GM18520 (cell line): Measurements from ENCODE around the gene GMDS.

ENCODE experiments used
- ATAC-seq: cut with Tn5 transposase; IDR thresholded peaks from one replicate; pipeline ENCODE4 v1.9.1; 2021; ENCODE audit not compliant: unreplicated experiment

Gene GMDS

DNA sequence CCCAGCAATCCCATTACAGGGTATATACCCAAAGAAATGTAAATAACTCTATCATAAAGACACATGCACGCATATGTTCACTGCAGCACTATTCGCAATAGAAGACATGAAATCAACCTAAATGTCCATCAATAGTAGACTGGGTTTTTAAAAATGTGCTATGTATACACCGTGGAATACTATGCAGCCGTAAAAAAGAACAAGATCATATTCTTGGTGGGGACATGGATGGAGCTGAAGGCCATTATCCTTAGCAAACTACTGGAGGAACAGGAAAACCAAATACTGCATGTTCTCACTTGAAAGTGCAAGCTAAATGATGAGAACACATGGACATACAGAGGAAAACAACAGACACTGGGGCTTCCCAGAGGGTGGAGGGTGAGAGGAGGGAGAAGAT lies 201.2 kb downstream of the GMDS start:
- no peak for ATAC-seq

DNA sequence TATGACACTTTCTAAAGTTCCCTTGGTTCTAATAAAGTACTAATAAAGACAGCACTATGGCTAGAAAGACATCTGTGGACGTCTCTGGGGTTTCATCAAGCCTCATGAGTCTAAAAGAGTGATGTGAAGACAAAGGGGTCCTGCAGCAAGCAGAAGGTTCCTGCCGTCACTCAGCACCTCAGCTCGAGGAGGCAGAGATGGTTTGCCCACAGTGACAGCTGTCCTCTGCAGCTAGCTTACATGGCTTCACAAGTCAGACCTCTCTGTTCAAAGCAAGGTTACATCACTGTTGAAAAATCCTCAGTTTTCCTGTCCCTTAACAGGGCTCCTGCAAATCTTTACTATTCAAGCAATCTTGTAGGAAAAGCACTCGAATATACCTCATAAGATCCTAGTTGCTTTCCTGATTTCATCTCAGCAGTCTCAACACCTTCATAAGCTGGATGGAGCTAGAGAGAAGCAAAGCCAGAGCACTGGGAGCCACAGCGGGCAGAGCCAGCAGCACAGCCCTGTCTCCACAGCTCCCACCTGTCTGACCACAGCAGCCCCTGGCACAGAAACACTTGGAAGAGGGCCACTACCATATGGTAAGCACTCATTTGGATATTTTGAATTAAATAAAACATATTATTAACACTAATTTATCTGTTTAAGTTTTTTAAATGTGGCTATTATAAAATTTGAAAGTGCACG lies 202.3 kb downstream of the GMDS start:
- no peak for ATAC-seq

DNA sequence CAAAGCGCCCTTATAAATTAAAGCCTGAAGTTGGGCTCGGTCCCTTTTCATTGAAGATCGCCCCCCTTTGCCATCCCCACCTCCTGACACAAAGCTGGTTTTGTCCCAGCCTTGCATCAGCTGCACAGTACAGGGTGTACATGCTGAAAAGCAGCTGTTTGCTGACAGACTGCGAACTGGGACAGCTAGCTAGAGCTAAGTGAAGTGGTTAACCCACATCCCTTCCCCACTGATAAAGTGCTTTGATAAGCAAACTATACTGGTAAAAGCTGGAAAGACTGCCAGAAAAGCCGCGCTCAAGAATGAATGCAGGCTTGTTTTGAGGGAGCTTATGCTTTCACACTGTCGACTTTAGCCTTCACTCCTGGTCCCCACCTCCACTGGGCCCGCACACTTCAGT lies 207.3 kb downstream of the GMDS start:
- ATAC-seq, result no peak

DNA sequence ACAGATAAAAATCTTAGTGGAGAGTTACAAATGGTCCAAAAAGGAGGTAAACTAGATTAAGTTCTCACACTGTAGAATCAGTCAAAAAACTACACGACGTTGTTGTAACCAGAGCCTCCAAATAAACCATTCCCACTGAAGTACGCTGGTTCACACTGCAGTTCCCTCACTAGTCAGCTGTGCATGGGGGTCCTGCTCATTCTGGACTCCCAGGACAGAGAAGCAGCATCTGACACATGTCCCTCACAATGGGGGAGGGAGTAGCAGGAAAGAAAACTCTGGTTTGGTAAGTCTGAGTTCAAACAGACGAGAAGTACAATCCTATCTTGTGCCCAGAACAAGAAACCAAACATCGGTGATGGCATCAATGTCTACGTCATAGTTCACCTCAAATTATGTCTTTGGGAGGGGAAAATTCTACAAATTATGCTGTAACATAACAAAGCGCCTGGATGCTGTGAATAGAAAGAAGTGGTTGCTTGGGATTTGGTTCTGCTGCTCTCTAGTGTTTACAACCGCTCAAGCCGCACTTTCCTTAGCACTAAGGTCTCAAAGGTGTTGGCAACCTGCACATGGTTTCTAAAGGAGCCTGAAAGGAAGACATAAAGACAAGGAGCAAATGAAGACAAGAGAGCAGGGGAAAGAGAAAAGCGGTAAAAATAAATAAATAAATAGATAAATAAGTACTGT lies 208.0 kb downstream of the GMDS start:
- no peak for ATAC-seq

DNA sequence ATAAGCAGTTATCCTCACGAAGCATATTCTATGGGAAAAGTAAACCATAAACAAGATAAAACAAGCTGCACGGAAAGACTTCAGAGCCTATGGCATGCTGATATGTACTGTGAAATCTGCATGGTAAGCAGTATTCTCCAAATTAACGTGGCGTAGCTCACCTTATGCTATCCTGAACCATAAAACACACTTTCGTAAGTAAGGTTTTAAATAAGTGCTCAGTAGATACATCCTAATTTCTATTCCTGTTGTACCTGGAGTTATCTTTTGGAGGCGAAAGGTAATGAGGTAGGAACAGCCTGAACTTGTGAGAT lies 208.7 kb downstream of the GMDS start:
- ATAC-seq, result no peak

DNA sequence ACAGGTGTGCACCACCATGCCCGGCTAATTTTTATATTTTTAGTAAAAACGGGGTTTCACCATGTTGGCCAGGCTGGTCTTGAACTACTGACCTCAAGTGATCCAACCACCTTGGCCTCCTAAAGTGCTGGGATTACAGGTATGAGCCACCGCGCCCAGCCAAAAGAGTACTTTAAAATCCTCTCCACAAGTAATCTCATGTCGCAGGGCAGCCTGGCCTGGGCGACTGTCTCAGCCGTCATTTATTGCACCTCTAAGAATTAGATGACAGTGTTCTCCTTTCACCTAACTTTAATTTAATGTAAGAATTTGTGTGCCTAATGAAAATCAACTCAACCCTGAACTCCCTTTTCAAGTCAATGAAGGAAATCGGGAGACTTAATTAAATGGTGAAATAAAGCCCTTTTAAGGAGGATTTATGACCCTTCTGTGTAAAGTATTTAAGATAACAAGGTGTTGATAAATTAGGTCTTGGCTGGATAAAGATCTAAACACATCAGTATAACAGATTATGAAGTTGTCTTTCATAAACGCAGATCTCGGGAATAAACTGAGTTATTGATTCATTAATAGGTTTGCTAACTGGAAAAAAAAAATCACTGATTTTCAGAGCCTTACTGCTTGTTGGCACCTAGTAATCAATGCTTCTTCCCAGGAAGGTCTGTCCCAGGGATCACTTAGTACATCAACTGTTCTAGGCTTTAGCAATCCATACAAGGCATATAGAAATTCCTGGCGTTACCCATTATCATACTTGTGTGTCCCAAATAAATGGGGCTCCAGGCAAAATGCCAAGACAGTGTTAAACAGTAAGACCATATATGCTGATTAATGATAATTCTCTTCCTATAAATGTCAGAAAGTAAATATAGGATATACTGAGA lies 209.3 kb downstream of the GMDS start:
- ATAC-seq, result no peak

DNA sequence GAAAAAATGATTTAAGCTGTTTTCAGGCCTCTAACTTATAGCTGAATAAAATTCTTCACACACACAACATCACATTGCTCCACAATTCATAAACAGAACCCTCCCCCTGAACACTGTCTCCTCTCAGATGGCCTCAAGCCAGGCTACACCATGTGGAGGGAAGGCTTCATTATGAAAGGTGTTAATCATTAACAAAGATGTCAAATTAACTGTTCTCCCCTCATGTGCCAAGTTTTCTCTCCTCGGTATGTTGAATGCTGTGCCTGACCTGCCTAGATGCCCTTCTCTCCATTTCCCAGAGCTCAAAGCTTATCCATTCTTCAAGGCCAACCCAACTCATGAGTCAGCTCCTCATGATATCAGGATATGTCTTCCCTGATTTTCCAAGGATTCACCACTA lies 210.4 kb downstream of the GMDS start:
- ATAC-seq, result no peak

DNA sequence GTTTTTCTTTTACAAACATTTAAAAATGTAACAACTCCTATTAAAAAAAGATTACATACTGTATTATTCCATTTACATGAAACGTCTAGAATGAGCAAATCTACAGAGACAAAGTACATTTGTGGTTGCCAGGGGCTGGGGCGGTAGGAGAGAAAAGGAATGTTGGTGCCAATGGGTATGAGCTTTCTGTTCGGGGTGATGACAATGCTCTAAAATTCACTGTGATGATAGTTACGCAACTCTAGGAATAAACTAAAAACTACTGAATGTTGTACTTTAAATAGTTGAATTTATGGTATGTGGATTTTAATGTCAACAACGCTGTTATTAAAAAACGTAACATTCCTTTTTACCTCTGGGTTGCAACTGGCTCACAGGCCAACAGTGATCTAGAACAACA lies 211.1 kb downstream of the GMDS start:
- no peak for ATAC-seq

DNA sequence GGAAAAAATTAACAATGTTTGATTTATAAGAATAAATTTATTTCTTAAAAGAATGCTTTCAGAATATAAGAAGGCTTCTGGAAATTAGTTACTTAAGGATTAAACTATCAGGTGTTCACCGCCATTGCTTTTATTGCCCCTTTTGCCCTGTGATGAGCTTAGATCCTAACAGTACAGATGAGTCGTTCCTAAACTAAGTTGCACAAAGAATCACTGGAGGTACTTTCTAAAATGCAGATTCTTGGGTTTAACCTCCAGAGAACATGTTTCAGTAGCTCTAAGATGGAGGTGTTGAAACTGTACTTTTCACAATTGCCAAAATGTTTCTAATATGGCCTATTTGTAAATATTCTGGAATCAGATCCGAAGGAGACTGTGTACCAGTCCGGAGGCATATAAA lies 211.9 kb downstream of the GMDS start:
- ATAC-seq, result no peak

DNA sequence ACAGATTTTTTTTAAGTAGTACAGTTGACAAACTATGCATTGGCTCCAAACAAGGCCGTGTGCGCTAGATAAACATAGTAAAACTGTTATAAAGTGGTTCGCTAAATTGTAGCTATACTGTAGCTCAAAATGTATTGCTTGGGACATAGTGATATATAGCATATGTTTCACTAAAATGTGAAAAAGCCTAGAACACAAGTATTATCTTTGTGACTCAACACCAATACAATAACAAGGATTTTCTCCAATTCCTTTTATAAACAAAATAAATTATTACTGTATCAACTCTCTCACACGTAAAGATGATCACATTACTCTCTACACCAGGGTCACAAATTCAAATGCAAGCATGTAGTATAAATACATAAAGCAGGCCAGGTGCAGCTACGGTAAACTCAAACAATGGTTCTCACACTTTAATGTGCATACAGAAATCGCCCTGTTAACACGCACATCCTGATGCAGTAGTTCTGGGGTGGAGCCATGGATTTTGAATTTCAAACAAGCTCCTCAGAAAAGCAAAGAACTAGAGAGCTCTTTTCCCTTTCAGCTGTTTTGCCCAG lies 214.6 kb downstream of the GMDS start:
- no peak for ATAC-seq

DNA sequence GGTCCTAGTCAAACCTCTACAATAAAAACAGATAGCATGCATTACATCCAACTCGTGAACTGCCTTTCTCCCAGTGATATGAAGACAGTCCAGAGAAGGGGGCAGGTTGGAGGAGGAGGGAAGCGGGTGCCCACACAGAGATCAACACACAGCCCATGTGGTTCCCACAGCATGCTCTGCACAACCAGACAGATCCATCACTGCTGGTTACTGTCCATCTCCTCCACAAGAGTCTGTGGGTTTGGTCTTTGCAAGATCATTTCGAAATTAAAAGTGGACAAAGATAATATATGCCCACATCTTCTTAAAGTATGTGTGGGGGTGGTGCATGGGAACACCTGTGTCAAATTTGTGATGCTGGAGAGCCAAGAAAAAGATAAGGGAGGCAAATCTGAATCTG lies 215.5 kb downstream of the GMDS start:
- ATAC-seq, result no peak

DNA sequence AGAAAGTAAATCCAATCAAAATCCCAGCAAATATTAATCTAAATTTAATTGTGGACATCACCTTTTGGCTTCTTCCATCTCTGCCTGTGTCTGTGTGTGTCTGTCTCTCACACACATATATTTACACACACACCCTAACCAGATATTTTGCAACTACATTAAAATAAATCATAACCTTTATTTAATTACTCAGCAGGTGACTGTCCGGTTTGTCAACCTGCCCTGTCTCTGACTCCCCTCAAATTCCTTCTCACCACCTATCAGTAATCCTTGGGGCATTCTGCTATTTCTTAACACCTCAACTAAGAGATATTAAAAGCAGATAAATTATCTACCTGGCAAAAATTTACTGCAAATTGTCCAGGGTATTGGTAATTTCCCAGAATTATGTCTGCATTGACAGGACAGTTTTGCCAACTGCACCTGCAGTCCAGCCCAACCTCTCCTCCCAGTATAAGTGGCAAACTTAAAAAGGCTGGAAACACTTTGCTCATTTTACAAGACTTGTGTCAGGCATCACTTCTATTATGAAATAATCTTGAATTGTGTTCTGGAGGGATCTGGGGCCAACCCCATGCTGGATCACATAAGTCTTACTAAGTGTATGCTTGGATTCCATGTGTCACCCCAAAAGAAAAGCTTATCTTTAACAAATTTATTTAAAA lies 216.1 kb downstream of the GMDS start:
- ATAC-seq, result no peak

DNA sequence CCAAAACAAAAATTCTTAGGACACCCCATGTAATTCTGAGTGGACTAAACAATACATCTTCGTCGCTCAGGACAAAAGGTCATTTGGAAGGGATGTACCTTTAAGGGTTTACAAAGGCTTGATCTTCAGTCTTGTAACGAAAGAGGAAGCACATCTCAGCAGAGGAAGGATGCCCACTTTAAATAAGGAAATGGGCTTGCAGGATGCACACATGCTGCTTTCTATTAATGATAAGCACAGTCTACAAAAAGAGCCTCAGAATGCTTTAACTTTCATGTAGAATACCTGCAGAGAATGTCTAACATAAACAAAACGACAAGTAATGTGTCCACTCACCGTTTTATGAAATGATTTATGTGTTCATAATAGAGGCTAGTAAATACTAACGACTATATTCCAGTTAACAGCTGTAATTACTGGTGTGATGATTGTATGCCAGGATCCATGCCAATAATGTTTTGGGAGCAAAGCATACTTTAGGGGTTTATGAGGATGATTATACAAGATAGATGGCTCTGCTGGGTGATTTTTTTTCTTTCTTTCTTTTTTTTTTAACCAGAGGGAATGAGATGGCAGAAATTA lies 216.9 kb downstream of the GMDS start:
- ATAC-seq, result no peak

DNA sequence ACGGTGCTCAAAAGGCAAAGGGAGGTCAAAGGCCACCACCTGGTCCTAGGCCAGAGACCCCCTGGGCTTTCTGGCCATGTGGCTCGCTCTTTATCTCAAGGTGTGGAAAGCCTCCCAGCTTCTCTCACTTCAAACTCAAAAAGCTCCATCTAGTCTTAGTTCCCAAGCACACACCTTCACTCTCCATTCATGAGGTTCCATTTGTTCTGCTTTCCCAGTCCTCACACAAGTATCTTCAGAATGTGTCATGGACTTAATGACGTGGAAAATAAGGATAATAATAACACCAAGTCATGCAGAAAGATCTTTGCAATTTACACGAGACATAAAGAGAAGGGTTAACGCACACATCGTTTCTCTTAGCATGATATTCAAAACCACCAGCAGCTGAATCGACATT lies 219.3 kb downstream of the GMDS start:
- no peak for ATAC-seq

DNA sequence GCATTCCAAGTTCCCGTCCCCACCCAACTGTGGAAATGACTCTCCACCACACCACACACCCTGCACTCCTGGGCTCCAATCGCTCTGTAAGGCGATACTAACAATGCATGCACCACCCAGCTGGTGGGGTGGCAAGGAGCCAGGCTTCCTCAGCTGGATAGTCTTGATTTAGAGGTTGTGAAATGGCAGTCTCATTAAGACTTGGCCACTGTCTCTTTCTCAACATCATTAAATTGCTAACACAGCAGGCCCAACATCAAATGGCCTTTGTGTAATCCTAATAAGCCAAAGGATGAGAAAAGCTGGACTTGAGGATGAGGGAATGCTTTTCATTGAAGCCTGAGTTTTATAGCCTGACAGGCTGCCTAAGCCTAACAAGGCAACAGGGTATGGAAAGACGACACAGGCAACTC lies 223.7 kb downstream of the GMDS start:
- no peak for ATAC-seq

DNA sequence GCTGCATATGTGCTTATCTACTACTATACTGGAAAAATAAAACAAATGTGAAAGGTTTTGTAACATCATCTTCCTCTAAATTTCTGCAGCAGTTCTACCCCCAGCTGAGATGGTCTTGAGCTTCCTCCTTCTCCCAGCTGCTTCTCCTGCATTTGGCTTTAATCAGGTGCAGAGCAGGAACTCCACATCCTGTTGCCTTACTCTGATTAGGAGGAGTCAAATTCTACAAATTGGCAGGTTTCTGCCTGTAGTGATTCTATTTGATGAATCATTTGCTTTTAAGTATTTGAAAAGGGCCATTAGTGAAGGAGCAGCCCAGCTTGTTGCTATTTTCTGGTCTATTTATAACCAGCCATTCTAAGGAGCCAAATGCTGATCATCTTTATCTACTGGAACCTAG lies 224.5 kb downstream of the GMDS start:
- ATAC-seq, result no peak

DNA sequence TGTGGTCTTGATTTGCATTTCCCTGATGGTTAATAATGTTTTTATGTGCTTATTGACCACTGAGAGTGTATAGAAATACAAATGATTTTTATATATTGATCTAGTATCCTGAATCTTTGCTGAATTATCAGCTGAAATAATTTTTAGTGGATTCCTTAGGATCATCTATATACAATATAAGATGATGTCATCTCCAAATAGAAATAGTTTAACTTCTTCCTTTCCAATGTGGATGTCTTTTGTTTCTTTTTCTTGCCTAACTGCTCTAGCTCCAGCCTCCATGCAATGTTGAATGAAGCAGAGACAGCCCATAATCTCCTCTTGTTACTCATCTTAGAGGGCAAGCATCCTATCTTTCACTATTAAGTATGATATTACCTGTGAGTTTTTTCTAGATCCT lies 226.4 kb downstream of the GMDS start:
- no peak for ATAC-seq

DNA sequence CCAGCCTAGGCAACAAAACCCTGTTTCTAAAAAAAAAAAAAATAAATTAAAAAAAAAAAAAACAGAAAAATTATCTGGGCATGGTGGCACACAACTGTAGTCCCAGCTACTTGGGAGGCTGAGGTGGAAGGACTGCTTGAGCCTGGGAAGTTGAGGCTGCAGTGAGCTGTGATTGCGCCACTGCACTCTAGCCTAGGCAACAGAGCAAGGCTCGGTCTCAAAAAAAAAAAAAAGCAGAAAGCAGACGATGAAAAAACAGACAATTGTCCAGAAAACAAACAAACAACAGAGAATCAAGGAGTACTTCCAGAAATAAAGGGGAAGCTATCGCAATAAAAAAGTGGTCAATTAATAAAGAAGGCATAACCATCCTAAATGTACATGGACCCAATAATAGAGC lies 229.4 kb downstream of the GMDS start:
- ATAC-seq, result no peak

DNA sequence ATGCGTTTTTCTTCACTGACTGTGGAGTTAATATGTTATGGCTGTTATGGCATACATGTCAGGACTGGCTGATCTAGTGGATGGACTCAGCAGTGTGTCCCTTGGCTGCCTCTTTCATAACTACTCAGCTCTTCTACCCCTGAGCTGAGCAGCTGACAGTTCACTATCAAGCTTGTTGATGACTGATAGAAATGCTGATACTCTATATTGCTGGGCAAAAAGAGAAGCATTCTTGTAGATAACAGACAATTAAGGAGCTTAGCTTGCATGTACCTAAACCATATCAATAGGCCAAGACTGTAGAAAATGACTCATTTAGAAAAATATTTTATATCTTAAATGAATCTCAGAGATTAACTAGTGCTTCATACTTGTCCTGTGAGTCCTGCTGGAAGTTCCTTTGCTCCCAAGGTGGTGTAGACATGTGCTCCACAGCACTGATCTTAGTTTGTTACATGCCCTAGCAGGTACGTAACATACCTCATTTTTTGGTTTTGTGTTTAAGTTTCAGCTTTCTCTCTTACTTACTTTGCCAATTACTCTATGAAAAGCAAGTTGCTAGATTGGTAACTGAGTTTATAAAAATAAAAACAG lies 236.9 kb downstream of the GMDS start:
- ATAC-seq, result no peak

DNA sequence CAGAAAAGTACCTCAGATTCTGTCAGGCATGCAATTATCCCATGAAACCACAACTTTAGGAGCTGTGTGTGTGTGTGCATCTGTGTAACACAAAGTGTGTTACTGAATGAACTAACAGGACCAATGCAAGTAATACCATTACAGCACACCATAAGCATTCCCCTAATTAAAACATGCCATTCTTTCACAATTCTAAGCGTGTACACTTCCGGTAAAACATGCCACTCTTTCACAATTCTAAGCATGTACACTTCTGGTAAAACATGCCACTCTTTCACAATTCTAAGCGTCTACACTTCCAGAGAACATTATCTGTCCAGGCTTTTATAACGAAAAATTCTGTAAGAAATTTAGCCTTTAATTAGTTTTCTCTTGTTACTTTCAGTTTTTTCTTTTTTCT lies 238.2 kb downstream of the GMDS start:
- no peak for ATAC-seq

DNA sequence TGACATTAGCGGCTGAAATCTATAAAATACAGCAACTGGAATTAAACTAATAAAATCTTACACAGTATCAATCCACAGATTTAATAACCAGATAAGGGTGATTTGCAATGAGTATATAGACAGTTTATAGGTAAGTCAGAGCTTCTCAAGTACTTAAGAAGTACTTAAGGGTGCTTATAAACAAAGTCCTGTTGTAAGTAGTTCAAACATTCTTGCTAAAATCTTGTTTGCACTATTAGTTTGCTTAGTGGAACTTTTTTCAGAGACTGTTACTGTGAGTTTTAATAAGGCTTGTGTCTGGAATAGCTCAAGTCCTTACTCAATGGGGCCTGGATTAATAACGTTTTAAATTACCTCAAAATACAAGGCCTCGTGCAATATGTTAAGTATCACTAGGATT lies 240.5 kb downstream of the GMDS start:
- ATAC-seq, result no peak
